Adrenal gland (tissue), 5 donors: Measurements from ENCODE around the gene SEBOX.

Source experiments
- CTCF ChIP-seq, 6 experiments: fragments of 450-650 bp in 4 of 6; fragments of 200-600 bp in 2 of 6; sonication (generic) in 1 of 6; IDR thresholded peaks; 1 replicate in 5 of 6; 2 replicates in 1 of 6; pipeline versions ENCODE4 v1.5.1 to v1.8.0; 2016 to 2021; ENCODE audit warnings: antibody characterized with exemption in 6 of 6, mild to moderate bottlenecking in 2 of 6, moderate library complexity in 1 of 6
- POLR2A ChIP-seq, 2 donors: fragments of 450-650 bp; IDR thresholded peaks; one replicate each; pipeline ENCODE4 v1.6.1; 2017; ENCODE audit warnings: antibody characterized with exemption in 2 of 2, mild to moderate bottlenecking in 2 of 2, moderate library complexity in 1 of 2
- donor health status: DM: no; HTN: no; CAD: no.

GRCh38 chr17:28397275-28397674 is 32.3 kb upstream of the SEBOX start:
- TF ChIP-seq POLR2A (IDR thresholded peaks at IDR 0.05) (no peak), CTCF (IDR thresholded peaks at IDR 0.05) (no peak)
